Mammary epithelial cell (primary cell): ENCODE measurements around the gene MRPL14.

Source experiments
- CTCF ChIP-seq, 2 donors: IDR thresholded peaks in 1 of 2; conservative IDR thresholded peaks in 1 of 2; 2 replicates each; pipeline ENCODE4 v1.5.1; 2011 to 2012; ENCODE audit warnings: inconsistent platforms in 2 of 2, low read length in 2 of 2, mild to moderate bottlenecking in 2 of 2, control low read depth in 1 of 2, low read depth in 1 of 2; ENCODE audit not compliant: insufficient read depth in 1 of 2; ENCODE audit errors: extremely low read depth in 1 of 2
- EZH2 ChIP-seq: IDR thresholded peaks from 2 replicates; pipeline ENCODE4 v1.6.1; 2012; ENCODE audit warnings: low read length, inconsistent platforms, borderline replicate concordance

DNA sequence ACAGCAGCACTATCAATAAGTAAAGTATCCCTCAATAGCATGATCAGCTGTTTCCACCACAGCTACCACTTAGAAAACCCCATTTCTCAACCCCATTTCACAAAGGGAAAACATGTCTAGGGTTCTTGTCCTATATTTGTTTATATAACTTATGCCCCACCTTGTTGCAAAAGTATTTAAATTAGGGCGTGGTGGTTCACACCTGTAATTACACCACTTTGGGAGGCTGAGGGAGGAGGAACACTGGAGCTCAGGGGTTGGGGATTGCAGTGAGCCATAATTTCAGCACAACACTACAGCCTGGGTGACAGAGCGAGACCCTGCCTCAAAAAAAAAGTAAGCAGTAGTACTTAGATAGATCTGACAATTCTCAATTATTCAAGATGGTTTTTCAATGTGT lies 3.7 kb downstream of the MRPL14 start:
- TF ChIP-seq CTCF (conservative IDR thresholded peaks at IDR 0.05 in 1 of 2, IDR thresholded peaks at IDR 0.05 in 1 of 2; ENCODE audit: extremely low read depth in 1 of 2, insufficient read depth in 1 of 2, low read depth in 1 of 2, low read length in 2 of 2) (no peak), EZH2 (no peak)
